Mesendoderm (in vitro differentiated cells): ENCODE measurements around the gene MAGI2.
A peak's percentile ranks its signal among the peaks of the same experiment; 100 is the strongest.

Experiments
- DNase-seq: peaks from one replicate; pipeline ENCODE4 v3.0.0; 2013
- H2AK5ac ChIP-seq: 2 replicates; pipeline ENCODE4 v1.6.1; 2013; ENCODE audit warnings: low read length, inconsistent platforms
- H2BK120ac ChIP-seq: 2 replicates; pipeline ENCODE4 v1.6.1; 2013; ENCODE audit warnings: low read depth, mild to moderate bottlenecking, low read length, moderate library complexity, mixed read lengths
- H2BK15ac ChIP-seq: replicated peaks from 2 replicates; pipeline ENCODE4 v1.6.1; 2013; ENCODE audit warnings: low read depth, mild to moderate bottlenecking, moderate library complexity
- H2BK5ac ChIP-seq: 2 replicates; pipeline ENCODE4 v1.6.1; 2013; ENCODE audit warnings: low read length, inconsistent platforms
- H3K18ac ChIP-seq: 2 replicates; pipeline ENCODE4 v1.6.1; 2013; ENCODE audit warnings: mild to moderate bottlenecking, low read length, mixed read lengths
- H3K23ac ChIP-seq: one replicate; pipeline ENCODE4 v1.6.1; 2013; ENCODE audit warnings: low read length
- H3K27ac ChIP-seq: 2 replicates; pipeline ENCODE4 v1.5.1; 2013; ENCODE audit warnings: low read depth, mild to moderate bottlenecking, inconsistent platforms, low read length, moderate library complexity
- H3K27me3 ChIP-seq: 2 replicates; pipeline ENCODE4 v1.6.1; 2013; ENCODE audit warnings: low read length, control low read depth, mild to moderate bottlenecking, inconsistent platforms; ENCODE audit not compliant: insufficient read depth, poor library complexity
- H3K36me3 ChIP-seq: 2 replicates; pipeline ENCODE4 v1.6.1; 2013; ENCODE audit warnings: low read length, inconsistent platforms; ENCODE audit not compliant: control insufficient read depth, insufficient read depth
- H3K4ac ChIP-seq: one replicate; pipeline ENCODE4 v1.6.1; 2013; ENCODE audit warnings: low read depth, mild to moderate bottlenecking, low read length, moderate library complexity
- H3K4me1 ChIP-seq: 2 replicates; pipeline ENCODE4 v1.6.1; 2013; ENCODE audit warnings: low read depth, low read length, inconsistent platforms; ENCODE audit not compliant: control insufficient read depth
- H3K4me2 ChIP-seq: 2 replicates; pipeline ENCODE4 v1.6.1; 2013; ENCODE audit warnings: low read length
- H3K4me3 ChIP-seq: 2 replicates; pipeline ENCODE4 v1.5.1; 2013; ENCODE audit warnings: mild to moderate bottlenecking, low read length
- H3K56ac ChIP-seq: one replicate; pipeline ENCODE4 v1.6.1; 2013; ENCODE audit warnings: low read length
- H3K79me1 ChIP-seq: 2 replicates; pipeline ENCODE4 v1.6.1; 2013; ENCODE audit warnings: low read length, inconsistent platforms
- H3K79me2 ChIP-seq: 2 replicates; pipeline ENCODE4 v1.6.1; 2013; ENCODE audit warnings: mild to moderate bottlenecking, low read length; ENCODE audit not compliant: control insufficient read depth, insufficient read depth
- H3K9ac ChIP-seq: 2 replicates; pipeline ENCODE4 v1.6.1; 2013; ENCODE audit warnings: low read length, inconsistent platforms
- H4K5ac ChIP-seq: one replicate; pipeline ENCODE4 v1.6.1; 2013; ENCODE audit warnings: low read length
- H4K8ac ChIP-seq: one replicate; pipeline ENCODE4 v1.6.1; 2013; ENCODE audit warnings: low read depth, mild to moderate bottlenecking, control low read depth, low read length, moderate library complexity
- WGBS: extraction: QIAGEN DNeasy Blood & Tissue Kit; methylation state at CpG from one replicate; pipeline ENCODE4 v1.1.7; 2013; ENCODE audit warnings: low lambda C conversion rate, missing lambda C conversion rate; ENCODE audit not compliant: insufficient coverage; ENCODE audit errors: extremely low coverage; 5-methylcytosine and 5-hydroxymethylcytosine counted together

The MAGI2 gene

DNA sequence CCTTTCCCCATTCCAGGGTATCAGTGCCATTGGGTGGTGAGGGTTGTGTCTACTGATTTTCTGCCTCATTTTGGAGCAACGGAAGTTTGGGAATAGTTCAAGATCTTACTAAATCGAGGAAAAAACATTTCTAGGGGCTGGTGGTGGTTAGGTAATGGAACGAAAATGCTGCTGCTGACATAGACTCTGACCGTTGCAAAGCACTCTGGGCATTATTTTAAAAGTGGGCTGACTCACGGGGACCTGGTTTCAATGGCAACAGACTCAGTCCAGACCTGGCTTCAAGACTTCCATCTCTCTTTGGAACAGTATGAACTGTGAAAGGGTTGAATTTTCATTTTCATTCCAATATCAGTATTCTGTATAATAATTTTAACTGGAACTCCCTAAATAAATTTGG is 1370.9 kb downstream of the MAGI2 start:
- Histone ChIP-seq H2BK15ac (no peak overlapping the region), H2BK120ac (no peak overlapping the region), H3K27ac (no peak overlapping the region), H3K4me2 (no peak overlapping the region), H2BK5ac (no peak overlapping the region), H3K4me1 (peaks cover 5% of the 10 kb centered on the region), H4K8ac (no peak overlapping the region), H3K4me3 (no peak overlapping the region), H3K36me3 (no peaks in the 10 kb centered on the region), H3K79me1 (no peaks in the 10 kb centered on the region), H3K9ac (no peak overlapping the region), H3K18ac (no peak overlapping the region), H3K27me3 (no peaks in the 10 kb centered on the region), H2AK5ac (no peak overlapping the region), H3K56ac (peak overlapping the region; percentile 43), H3K79me2 (no peaks in the 10 kb centered on the region), H3K4ac (no peak overlapping the region), H3K23ac (no peak overlapping the region), H4K5ac (no peak overlapping the region)
- no CpG with 5 or more reads among the region's 5 CpGs for WGBS
- no peak for DNase-seq

DNA sequence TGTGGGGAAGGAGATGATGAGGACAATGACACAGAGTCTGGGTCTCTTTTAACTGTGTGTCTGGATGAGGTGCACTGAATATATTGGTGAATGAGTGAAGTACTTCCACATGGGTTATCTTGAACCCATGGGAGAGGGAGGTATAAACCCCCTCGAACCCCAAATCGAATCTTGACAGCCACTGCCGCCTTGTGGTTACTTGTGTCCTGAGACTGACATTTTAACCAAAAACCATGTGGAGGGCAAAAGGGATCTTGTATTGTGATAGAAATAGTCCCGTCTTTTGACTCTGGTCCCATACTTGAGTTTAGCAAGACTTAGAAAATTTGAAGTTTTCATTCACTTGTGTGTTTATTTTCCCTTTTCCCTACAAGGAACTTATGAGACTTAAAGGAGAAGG is 1371.6 kb downstream of the MAGI2 start:
- H3K4me1 ChIP-seq: peaks cover 5% of the 10 kb centered on the region
- H3K79me1 ChIP-seq: no peaks in the 10 kb centered on the region
- H3K9ac ChIP-seq: no peak overlapping the region
- peak overlapping the region; percentile 65 for H2BK120ac ChIP-seq
- H2BK15ac ChIP-seq: peak overlapping the region; percentile 96
- no peak overlapping the region for H3K4ac ChIP-seq
- H2BK5ac ChIP-seq: no peak overlapping the region
- no peak overlapping the region for H3K56ac ChIP-seq
- H4K5ac ChIP-seq: no peak overlapping the region
- H3K18ac ChIP-seq: no peak overlapping the region
- H3K79me2 ChIP-seq: no peaks in the 10 kb centered on the region
- H3K36me3 ChIP-seq: no peaks in the 10 kb centered on the region
- DNase-seq: no peak
- H3K27ac ChIP-seq: no peak overlapping the region
- no CpG with 5 or more reads among the region's 4 CpGs for WGBS
- no peak overlapping the region for H3K4me2 ChIP-seq
- H3K27me3 ChIP-seq: no peaks in the 10 kb centered on the region
- H4K8ac ChIP-seq: no peak overlapping the region
- H2AK5ac ChIP-seq: no peak overlapping the region
- H3K4me3 ChIP-seq: no peak overlapping the region
- no peak overlapping the region for H3K23ac ChIP-seq

- no CpG with 5 or more reads among the region's 1 CpG for WGBS
- Histone ChIP-seq H3K23ac (no peak overlapping the region), H3K27ac (no peak overlapping the region), H2BK5ac (no peak overlapping the region), H3K56ac (no peak overlapping the region), H2AK5ac (no peak overlapping the region), H3K4me3 (no peak overlapping the region), H4K8ac (no peak overlapping the region), H3K79me1 (no peaks in the 10 kb centered on the region), H3K79me2 (no peaks in the 10 kb centered on the region), H3K9ac (no peak overlapping the region), H3K27me3 (no peaks in the 10 kb centered on the region), H4K5ac (no peak overlapping the region), H2BK15ac (no peak overlapping the region), H3K36me3 (no peaks in the 10 kb centered on the region), H3K4ac (no peak overlapping the region), H3K4me1 (peaks cover 5% of the 10 kb centered on the region), H2BK120ac (no peak overlapping the region), H3K4me2 (no peak overlapping the region), H3K18ac (no peak overlapping the region)
- no peak for DNase-seq
These were observed 1372.1 kb downstream of the MAGI2 start for GRCh38 chr7:78081344-78081743.

DNA sequence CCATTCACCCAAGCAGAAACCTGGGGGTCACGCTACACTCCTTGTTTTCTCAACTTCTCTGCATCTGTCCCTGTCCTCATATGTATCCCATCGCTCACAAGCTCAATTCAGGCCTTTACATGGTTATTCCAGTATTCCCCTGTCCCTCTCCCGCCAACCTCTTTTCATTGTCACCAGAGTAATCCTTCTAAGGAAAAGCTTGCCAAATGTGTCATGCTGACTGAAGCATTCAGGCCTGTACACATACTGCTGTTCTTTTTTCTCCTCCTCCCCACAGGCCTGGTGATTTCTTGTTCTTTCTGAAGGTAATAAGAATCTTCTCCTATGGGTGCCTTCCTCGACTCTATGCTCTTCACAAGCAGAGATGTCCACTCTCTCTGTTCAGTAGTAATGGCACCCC is 1372.7 kb downstream of the MAGI2 start:
- no peak overlapping the region for H3K23ac ChIP-seq
- H4K8ac ChIP-seq: no peak overlapping the region
- H3K27me3 ChIP-seq: no peaks in the 10 kb centered on the region
- peak overlapping the region; percentile 25 for H2AK5ac ChIP-seq
- no peaks in the 10 kb centered on the region for H3K36me3 ChIP-seq
- no peak overlapping the region for H2BK15ac ChIP-seq
- H3K27ac ChIP-seq: no peak overlapping the region
- no peak overlapping the region for H3K4me3 ChIP-seq
- H3K79me1 ChIP-seq: no peaks in the 10 kb centered on the region
- WGBS: no CpG with 5 or more reads among the region's 4 CpGs
- no peak overlapping the region for H2BK120ac ChIP-seq
- H3K4ac ChIP-seq: no peak overlapping the region
- H3K18ac ChIP-seq: no peak overlapping the region
- peak overlapping the region; percentile 28 for H3K56ac ChIP-seq
- H4K5ac ChIP-seq: peak overlapping the region; percentile 42
- H3K9ac ChIP-seq: no peak overlapping the region
- H3K79me2 ChIP-seq: no peaks in the 10 kb centered on the region
- H3K4me1 ChIP-seq: peaks cover 5% of the 10 kb centered on the region
- no peak overlapping the region for H3K4me2 ChIP-seq
- H2BK5ac ChIP-seq: no peak overlapping the region
- DNase-seq: no peak

- peak overlapping the region; percentile 46 for H2BK120ac ChIP-seq
- H3K27me3 ChIP-seq: no peaks in the 10 kb centered on the region
- no peak overlapping the region for H3K4me2 ChIP-seq
- H3K79me2 ChIP-seq: no peaks in the 10 kb centered on the region
- no peak overlapping the region for H3K9ac ChIP-seq
- no peak overlapping the region for H3K56ac ChIP-seq
- no peak overlapping the region for H2AK5ac ChIP-seq
- H3K79me1 ChIP-seq: no peaks in the 10 kb centered on the region
- peak overlapping the region; percentile 51 for H3K18ac ChIP-seq
- no peak for DNase-seq
- no peak overlapping the region for H3K23ac ChIP-seq
- WGBS: no CpG with 5 or more reads among the region's 2 CpGs
- peak overlapping the region; percentile 42 for H4K5ac ChIP-seq
- no peak overlapping the region for H3K4ac ChIP-seq
- H3K27ac ChIP-seq: no peak overlapping the region
- no peak overlapping the region for H3K4me3 ChIP-seq
- no peak overlapping the region for H4K8ac ChIP-seq
- H3K36me3 ChIP-seq: no peaks in the 10 kb centered on the region
- peaks cover 5% of the 10 kb centered on the region for H3K4me1 ChIP-seq
- no peak overlapping the region for H2BK15ac ChIP-seq
- no peak overlapping the region for H2BK5ac ChIP-seq
These were observed 1373.2 kb downstream of the MAGI2 start for GRCh38 chr7:78080241-78080640.

- no peak overlapping the region for H3K9ac ChIP-seq
- no peak overlapping the region for H3K23ac ChIP-seq
- no peaks in the 10 kb centered on the region for H3K79me1 ChIP-seq
- no peaks in the 10 kb centered on the region for H3K36me3 ChIP-seq
- peak overlapping the region; percentile 8 for H3K56ac ChIP-seq
- peak overlapping the region; percentile 90 for H2BK5ac ChIP-seq
- H3K4me1 ChIP-seq: peaks cover 5% of the 10 kb centered on the region
- H3K18ac ChIP-seq: peak overlapping the region; percentile 78
- DNase-seq: peak; percentile 36
- H3K4me3 ChIP-seq: no peak overlapping the region
- peak overlapping the region; percentile 16 for H3K27ac ChIP-seq
- no CpG with 5 or more reads among the region's 3 CpGs for whole genome bisulfite sequencing
- H2BK15ac ChIP-seq: no peak overlapping the region
- no peaks in the 10 kb centered on the region for H3K79me2 ChIP-seq
- no peak overlapping the region for H3K4me2 ChIP-seq
- H2AK5ac ChIP-seq: peak overlapping the region; percentile 60
- H4K5ac ChIP-seq: no peak overlapping the region
- peak overlapping the region; percentile 6 for H3K4ac ChIP-seq
- H4K8ac ChIP-seq: no peak overlapping the region
- peak overlapping the region; percentile 45 for H2BK120ac ChIP-seq
- H3K27me3 ChIP-seq: no peaks in the 10 kb centered on the region
These were observed 1378.8 kb downstream of the MAGI2 start for GRCh38 chr7:78074713-78075112.
